T-helper 17 cell (primary cell): ENCODE results near the gene GLI2. TPM values are rescaled to one million over a fixed set of nuclear protein-coding genes. Genes with fewer than 3 reads are reported as not detected.

Experiments used
- ATAC-seq: fragments of 150-1000 bp; cut with Tn5 transposase; 2 replicates; pipeline ENCODE4 v1.10.0; 2021; ENCODE audit warnings: mild to moderate bottlenecking, moderate library complexity
- DNase-seq, 3 donors: peaks; one replicate each; pipeline versions ENCODE4 v3.0.0 to v3.0.0-alpha.2; 2020 to 2021
- H3K9me3 ChIP-seq: one replicate; pipeline ENCODE4 v1.7.0; 2013; ENCODE audit warnings: low read length, mild to moderate bottlenecking; ENCODE audit not compliant: control insufficient read depth, poor library complexity, severe bottlenecking
- H3K27ac Mint-ChIP-seq: one replicate; pipeline ENCODE4 v1.8.0; 2022; ENCODE audit warnings: mild to moderate bottlenecking, moderate library complexity, mixed read lengths
- H3K27me3 Mint-ChIP-seq: one replicate; pipeline ENCODE4 v1.8.0; 2022; ENCODE audit warnings: mixed read lengths
- H3K36me3 Mint-ChIP-seq: one replicate; pipeline ENCODE4 v1.8.0; 2022; ENCODE audit warnings: low read depth, mixed read lengths
- H3K4me1 Mint-ChIP-seq: one replicate; pipeline ENCODE4 v1.8.0; 2022; ENCODE audit warnings: mild to moderate bottlenecking, mixed read lengths
- H3K4me3 Mint-ChIP-seq: one replicate; pipeline ENCODE4 v1.8.0; 2022; ENCODE audit warnings: mild to moderate bottlenecking, moderate library complexity, mixed read lengths
- total RNA-seq, 4 donors: library from RNA in 2 of 4; stranded (reverse) in 2 of 4; gene quantifications; one replicate each; pipeline ENCODE4 v1.2.3 and lab custom pipeline; 2022 to 2026

Gene GLI2
- total RNA-seq, 2 donors from 2014 or later: not detected

DNA sequence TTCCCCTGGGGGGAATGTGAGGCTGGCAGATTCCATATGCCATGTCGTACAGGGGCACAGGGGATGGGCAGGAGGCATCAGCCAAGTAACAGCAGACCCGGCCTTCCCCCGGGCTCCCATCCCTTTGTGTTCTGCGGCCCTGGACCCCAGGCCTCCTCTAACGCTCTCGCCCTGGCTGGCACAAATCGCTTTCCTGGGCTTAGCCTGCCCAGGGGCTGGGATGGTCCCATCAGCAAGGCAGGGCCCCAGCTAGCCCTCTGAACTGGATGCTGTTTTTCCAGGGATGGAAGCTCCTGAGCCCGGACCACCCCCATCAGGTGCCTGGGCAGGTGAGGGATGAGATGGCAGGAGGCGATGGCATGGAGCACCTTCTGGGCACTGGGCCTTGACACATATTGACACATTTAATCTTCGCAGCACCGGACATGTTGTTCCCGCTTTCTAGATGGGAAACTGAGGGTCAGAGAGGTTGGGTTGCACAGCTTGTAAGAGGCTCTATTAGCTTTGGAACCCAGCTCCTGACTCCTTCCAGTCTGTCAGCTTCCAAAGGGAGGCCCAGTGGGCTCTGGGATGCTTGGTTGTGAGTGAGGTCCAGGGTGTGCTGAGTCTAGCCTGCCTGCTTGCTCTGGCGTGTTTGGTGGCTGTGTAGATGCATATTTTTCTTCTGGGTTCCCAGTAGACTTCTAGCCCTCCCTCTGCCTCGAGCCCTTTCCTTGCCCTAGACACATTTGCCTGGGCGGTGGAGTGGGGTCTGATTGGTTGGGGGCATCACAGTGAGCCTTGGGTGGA, 40.3 kb downstream of the GLI2 start:
- DNase-seq: no peak
- Mint-ChIP-seq H3K4me3 (no peak overlapping the region), H3K27me3 (peaks cover 20% of the 10 kb centered on the region), H3K27ac (no peak overlapping the region), H3K4me1 (peaks cover 2% of the 10 kb centered on the region), H3K36me3 (no peaks in the 10 kb centered on the region)
- no peak for ATAC-seq
- no peaks in the 10 kb centered on the region for H3K9me3 ChIP-seq

DNA sequence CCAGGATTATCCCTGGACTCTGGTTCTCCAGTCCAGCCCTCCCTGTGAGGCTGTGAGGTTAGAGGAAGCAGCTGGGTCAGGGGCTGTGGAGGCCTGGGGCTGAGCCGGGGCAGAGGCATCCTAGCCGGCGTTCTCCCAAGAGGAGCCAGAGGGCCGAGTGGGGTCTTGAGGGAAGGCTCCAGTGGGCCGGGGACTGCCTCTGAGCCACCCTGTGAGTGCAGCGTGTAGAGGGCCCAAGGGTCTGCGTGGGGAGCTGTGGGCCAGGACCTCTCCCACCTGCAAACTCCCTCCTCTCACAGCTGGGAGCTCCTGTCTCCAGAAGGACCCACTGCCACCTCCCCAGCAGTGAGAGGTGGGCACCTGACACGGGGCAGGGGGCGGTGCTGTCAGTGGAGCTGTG, 41.0 kb downstream of the GLI2 start:
- Mint-ChIP-seq H3K36me3 (no peaks in the 10 kb centered on the region), H3K4me3 (no peak overlapping the region), H3K4me1 (peaks cover 2% of the 10 kb centered on the region), H3K27ac (no peak overlapping the region), H3K27me3 (peaks cover 20% of the 10 kb centered on the region)
- ATAC-seq: no peak
- H3K9me3 ChIP-seq: no peaks in the 10 kb centered on the region
- no peak for DNase-seq

DNA sequence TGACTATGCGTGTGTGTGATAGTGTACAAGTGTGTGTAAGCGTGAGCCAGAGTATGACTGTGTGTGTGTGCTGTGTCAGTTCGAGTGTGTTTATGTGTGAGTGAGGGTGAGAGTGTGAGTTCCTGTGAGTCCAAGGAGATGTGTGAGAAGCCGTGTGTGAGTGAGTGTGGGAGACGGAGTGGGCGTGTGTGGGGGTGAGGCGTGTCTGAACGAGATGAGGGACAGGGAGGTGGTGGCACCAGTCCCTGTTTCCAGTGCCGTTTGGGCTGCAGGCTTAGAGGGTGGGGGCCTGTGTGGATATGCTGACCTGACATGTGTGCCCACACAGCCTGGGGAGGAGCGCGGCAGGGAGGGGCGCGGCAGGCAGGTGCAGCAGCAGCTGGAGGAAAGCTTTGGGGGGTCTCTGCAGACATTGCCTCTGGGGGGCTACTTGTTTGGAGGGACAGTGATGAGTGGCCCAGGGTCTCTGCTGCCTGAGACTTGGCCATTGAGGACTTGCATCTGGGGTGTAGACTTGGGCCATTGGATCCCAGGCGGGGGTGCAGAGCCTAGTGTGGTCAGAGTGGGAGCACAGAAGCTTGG, 41.6 kb downstream of the GLI2 start:
- Mint-ChIP-seq H3K4me3 (no peak overlapping the region), H3K27me3 (peaks cover 20% of the 10 kb centered on the region), H3K4me1 (peaks cover 2% of the 10 kb centered on the region), H3K27ac (no peak overlapping the region), H3K36me3 (no peaks in the 10 kb centered on the region)
- no peak for ATAC-seq
- H3K9me3 ChIP-seq: no peaks in the 10 kb centered on the region
- DNase-seq: no peak

DNA sequence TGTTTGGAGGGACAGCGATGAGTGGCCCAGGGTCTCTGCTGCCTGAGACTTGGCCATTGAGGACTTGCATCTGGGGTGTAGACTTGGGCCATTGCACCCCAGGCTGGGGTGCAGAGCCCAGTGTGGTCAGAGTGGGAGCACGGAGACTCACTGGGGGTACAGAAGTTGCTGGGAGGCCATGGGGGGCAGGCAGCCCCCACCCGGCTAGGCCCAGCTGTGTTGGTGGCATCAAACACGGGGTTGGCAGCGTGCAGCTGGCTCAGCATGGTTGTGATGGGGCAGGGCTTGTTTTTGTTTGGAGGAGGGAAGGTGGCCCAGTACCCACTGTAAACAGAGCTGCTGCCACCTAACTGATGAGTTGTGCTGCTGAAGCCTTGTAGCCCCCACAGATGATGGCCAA, 42.1 kb downstream of the GLI2 start:
- Mint-ChIP-seq H3K4me3 (no peak overlapping the region), H3K4me1 (peaks cover 2% of the 10 kb centered on the region), H3K27me3 (peaks cover 20% of the 10 kb centered on the region), H3K36me3 (no peaks in the 10 kb centered on the region), H3K27ac (no peak overlapping the region)
- ATAC-seq: no peak
- DNase-seq: no peak
- H3K9me3 ChIP-seq: no peaks in the 10 kb centered on the region

DNA sequence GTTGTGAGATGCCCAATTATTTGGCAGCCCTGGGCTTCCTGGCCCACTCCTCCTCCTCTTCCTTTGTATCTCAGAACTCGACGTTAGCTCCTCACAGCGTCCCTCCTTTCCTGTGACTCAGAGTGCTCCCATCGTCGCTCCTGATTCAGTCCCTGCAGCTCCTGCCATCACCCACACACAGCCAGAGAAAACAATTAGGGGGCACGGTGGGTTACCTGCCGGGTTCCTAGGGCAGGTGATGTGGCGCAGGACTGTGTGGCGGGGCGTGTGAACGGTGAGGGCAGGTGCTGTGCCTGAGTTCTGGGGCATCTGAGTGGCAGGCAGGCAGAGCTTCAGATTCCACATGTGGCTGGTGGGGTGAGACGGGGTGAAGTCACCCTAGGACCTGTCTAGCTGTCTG, 42.6 kb downstream of the GLI2 start:
- Mint-ChIP-seq H3K27ac (no peak overlapping the region), H3K4me1 (peaks cover under 1% of the 10 kb centered on the region), H3K4me3 (no peak overlapping the region), H3K27me3 (peaks cover 20% of the 10 kb centered on the region), H3K36me3 (no peaks in the 10 kb centered on the region)
- ATAC-seq (no peak), DNase-seq (no peak)
- no peaks in the 10 kb centered on the region for H3K9me3 ChIP-seq

DNA sequence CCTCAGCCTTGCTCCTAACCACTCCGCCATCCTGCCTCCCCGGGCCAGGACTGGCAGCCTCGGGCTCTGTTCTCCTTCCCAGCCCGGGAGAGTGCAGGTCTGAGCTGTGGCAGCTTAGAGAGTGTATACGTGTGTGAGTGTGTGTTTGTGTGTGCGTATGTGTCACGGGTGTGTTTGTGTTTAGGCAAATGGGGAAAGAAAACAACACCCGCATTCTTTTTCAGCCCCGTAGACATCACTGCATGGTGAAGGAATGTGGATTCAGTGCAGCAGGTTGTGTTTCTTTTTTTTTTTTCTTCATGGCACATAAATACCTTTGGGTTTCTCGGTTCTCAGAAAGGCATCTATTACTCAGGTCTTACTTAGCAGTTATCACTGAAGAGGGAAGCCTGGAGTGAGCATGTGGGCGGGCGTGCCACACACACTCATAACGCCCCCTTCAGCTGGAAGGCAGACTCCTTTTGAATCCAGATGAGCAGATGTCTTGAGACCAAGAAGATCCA, 44.2 kb downstream of the GLI2 start:
- Mint-ChIP-seq H3K27ac (no peak overlapping the region), H3K27me3 (peaks cover 24% of the 10 kb centered on the region), H3K36me3 (no peaks in the 10 kb centered on the region), H3K4me3 (no peak overlapping the region), H3K4me1 (peaks cover 3% of the 10 kb centered on the region)
- DNase-seq: no peak
- ATAC-seq: no peak
- H3K9me3 ChIP-seq: no peaks in the 10 kb centered on the region

DNA sequence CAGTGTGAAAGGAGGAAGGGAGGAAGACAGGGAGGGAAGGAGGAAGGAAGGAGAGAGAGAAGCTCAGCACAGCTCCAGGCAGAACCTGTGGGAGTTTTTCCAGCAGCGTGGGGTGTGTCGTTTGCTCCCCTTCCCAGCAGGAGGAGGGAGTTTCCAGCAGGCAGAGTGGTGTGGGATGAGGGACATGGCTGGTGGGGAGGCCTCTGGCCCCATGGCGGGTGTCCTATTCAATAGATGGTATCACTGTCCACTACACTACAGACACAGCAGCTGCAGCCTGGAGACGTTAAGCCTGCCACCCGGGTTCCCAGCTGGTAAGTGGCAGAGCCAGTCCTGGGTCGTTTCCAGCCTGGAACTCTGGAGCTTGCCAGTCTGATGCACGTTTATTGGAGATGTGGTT, 44.7 kb downstream of the GLI2 start:
- DNase-seq (no peak), ATAC-seq (no peak)
- no peaks in the 10 kb centered on the region for H3K36me3 Mint-ChIP-seq
- no peak overlapping the region for H3K4me3 Mint-ChIP-seq
- H3K9me3 ChIP-seq: no peaks in the 10 kb centered on the region
- no peak overlapping the region for H3K27ac Mint-ChIP-seq
- H3K4me1 Mint-ChIP-seq: peaks cover 3% of the 10 kb centered on the region
- peaks cover 19% of the 10 kb centered on the region for H3K27me3 Mint-ChIP-seq

DNA sequence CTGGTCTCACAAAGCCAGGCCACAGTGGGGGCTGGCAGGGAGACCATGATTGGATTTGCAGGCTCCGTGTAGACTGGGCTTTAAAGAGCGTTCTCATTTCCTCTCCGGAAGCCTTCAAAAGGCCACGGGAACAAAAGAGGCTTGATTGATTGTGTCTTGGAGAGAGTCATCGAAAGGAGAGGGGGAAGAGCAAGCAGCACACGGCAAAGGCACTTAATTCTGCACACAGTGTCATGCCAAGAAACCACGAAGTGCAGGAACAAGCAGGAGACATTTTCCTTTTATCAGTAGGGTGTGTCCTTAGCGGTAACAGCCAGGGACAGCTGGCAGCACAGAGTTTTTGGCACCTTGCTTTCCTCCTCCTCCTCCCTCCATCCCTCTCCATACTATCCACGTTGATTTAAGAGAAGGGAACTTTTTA, 47.7 kb downstream of the GLI2 start:
- H3K9me3 ChIP-seq: no peaks in the 10 kb centered on the region
- no peaks in the 10 kb centered on the region for H3K36me3 Mint-ChIP-seq
- DNase-seq (no peak), ATAC-seq (no peak)
- H3K4me1 Mint-ChIP-seq: peaks cover 3% of the 10 kb centered on the region
- no peak overlapping the region for H3K27ac Mint-ChIP-seq
- no peak overlapping the region for H3K4me3 Mint-ChIP-seq
- peaks cover 15% of the 10 kb centered on the region for H3K27me3 Mint-ChIP-seq

DNA sequence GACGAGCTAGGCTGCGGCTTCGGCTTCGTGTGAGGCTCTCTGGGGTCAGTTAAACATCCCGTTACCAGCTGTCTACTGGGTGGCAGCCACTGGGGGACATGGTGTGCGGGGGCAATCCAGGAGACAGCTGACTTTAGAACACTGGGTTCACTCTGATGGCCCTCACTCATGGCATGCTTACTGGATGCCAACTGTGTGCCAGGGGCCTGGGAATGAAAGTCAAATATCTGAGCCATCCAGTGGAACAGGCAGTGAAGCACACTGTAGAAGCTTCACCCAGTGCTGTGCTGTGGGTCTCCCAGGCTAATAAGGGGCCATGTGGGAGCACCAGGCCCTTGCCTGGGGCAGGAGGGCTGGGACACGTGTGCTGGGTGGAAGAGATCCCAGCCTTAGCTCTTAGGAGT, 48.3 kb downstream of the GLI2 start:
- Mint-ChIP-seq H3K4me3 (no peak overlapping the region), H3K27me3 (peaks cover 15% of the 10 kb centered on the region), H3K27ac (no peak overlapping the region), H3K4me1 (peaks cover 3% of the 10 kb centered on the region), H3K36me3 (no peaks in the 10 kb centered on the region)
- no peaks in the 10 kb centered on the region for H3K9me3 ChIP-seq
- no peak for ATAC-seq
- no peak for DNase-seq
